Stimulated activated CD4-positive, alpha-beta T cell treated with anti-CD3 and anti-CD28 coated beads, TNF-alpha, amount 100 ng/mL, for 24 hours (primary cell): ENCODE data around the gene S100PBP.
"Not testable (repeated sequence)": the region's sequence is repeated elsewhere in the genome, so short reads cannot be mapped to it uniquely, and the experiment has no call there.

ENCODE experiments used
- DNase-seq, 3 experiments: peaks; one replicate each; pipeline ENCODE4 v3.0.0-alpha.2; 2020; ENCODE audit warnings: low read depth in 3 of 3

Gene S100PBP

GRCh38 chr1:32784817-32785216, 32.6 kb upstream of the S100PBP start:
- DNase-seq: no peak

GRCh38 chr1:32786856-32787255, 30.6 kb upstream of the S100PBP start:
- no peak for DNase-seq

- DNase-seq: not testable (repeated sequence)
Observed at GRCh38 chr1:32789356-32789755, 28.1 kb upstream of the S100PBP start.

- DNase-seq: no peak
Observed at GRCh38 chr1:32791881-32792280, 25.6 kb upstream of the S100PBP start.

GRCh38 chr1:32795763-32796162, 21.7 kb upstream of the S100PBP start:
- not testable (repeated sequence) for DNase-seq

- DNase-seq: no peak
Observed at GRCh38 chr1:32797456-32797855, 20.0 kb upstream of the S100PBP start.

- no peak for DNase-seq
Observed at GRCh38 chr1:32798191-32798590, 19.3 kb upstream of the S100PBP start.

GRCh38 chr1:32798679-32799416, 18.6 kb upstream of the S100PBP start:
- DNase-seq: no peak

- DNase-seq: peak in 1 of 3 experiments; percentile 14
Observed at GRCh38 chr1:32801096-32801715, 16.2 kb upstream of the S100PBP start.

GRCh38 chr1:32804460-32804859, 13.0 kb upstream of the S100PBP start:
- not testable (repeated sequence) for DNase-seq

- no peak for DNase-seq
Observed at GRCh38 chr1:32806290-32806689, 11.2 kb upstream of the S100PBP start.

- no peak for DNase-seq
Observed at GRCh38 chr1:32806910-32807523, 10.4 kb upstream of the S100PBP start.

GRCh38 chr1:32808580-32808979, 8.9 kb upstream of the S100PBP start:
- no peak for DNase-seq

GRCh38 chr1:32810358-32810757, 7.1 kb upstream of the S100PBP start:
- no peak for DNase-seq

- no peak for DNase-seq
Observed at GRCh38 chr1:32811265-32811664, 6.2 kb upstream of the S100PBP start.

- no peak for DNase-seq
Observed at GRCh38 chr1:32811917-32812316, 5.5 kb upstream of the S100PBP start.

GRCh38 chr1:32813941-32814739, 3.3 kb upstream of the S100PBP start:
- no peak for DNase-seq

GRCh38 chr1:32816676-32817158, 736 bp upstream of the S100PBP start:
- no peak for DNase-seq

GRCh38 chr1:32817815-32818786, 648 bp downstream of the S100PBP start:
- peak in 1 of 3 experiments; percentile 40 for DNase-seq

GRCh38 chr1:32818804-32819541, 1.5 kb downstream of the S100PBP start:
- DNase-seq: no peak
